ENCODE data around the gene MPZL2.

Gene MPZL2

GRCh38 chr11:118263112-118263511 lies 985 bp downstream of the MPZL2 start:
- no peak overlapping the region for H3K27ac ChIP-seq (replicated peaks)
- H3K27me3 ChIP-seq (ENCODE audit: insufficient read depth, poor library complexity, severe bottlenecking) = no peaks in the 10 kb centered on the region
- H3K4me3 ChIP-seq (replicated peaks; ENCODE audit: insufficient read depth, low read length) = no peak overlapping the region
- TF ChIP-seq POLR2AphosphoS5 (IDR thresholded peaks at IDR 0.05; ENCODE audit: low read depth) (no peak), SPI1 (IDR thresholded peaks at IDR 0.05; ENCODE audit: borderline replicate concordance, low read depth) (no peak), GABPA (IDR thresholded peaks at IDR 0.05; ENCODE audit: low read depth) (no peak), REST (IDR thresholded peaks at IDR 0.05; ENCODE audit: insufficient replicate concordance, low read depth) (no peak), CTCF (IDR thresholded peaks at IDR 0.05; ENCODE audit: insufficient read depth, low read length) (no peak)
- DNase-seq (ENCODE audit: low read depth in 1 of 2, low spot score in 1 of 2) = no peak

- TF ChIP-seq GABPA (IDR thresholded peaks at IDR 0.05; ENCODE audit: low read depth) = no peak
- no peak for TF ChIP-seq REST (IDR thresholded peaks at IDR 0.05; ENCODE audit: insufficient replicate concordance, low read depth)
- no peak for TF ChIP-seq POLR2AphosphoS5 (IDR thresholded peaks at IDR 0.05; ENCODE audit: low read depth)
- no peak for TF ChIP-seq SPI1 (IDR thresholded peaks at IDR 0.05; ENCODE audit: borderline replicate concordance, low read depth)
- TF ChIP-seq CTCF (IDR thresholded peaks at IDR 0.05; ENCODE audit: insufficient read depth, low read length) = no peak
- Histone ChIP-seq H3K4me3 (replicated peaks; ENCODE audit: insufficient read depth, low read length) (no peak overlapping the region), H3K27ac (replicated peaks) (no peak overlapping the region), H3K27me3 (ENCODE audit: insufficient read depth, poor library complexity, severe bottlenecking) (no peaks in the 10 kb centered on the region)
- DNase-seq (ENCODE audit: low read depth in 1 of 2, low spot score in 1 of 2) = no peak
These were observed 3.7 kb downstream of the MPZL2 start for GRCh38 chr11:118260353-118260752.

GRCh38 chr11:118259138-118259537 lies 5.0 kb downstream of the MPZL2 start:
- TF ChIP-seq REST (IDR thresholded peaks at IDR 0.05; ENCODE audit: insufficient replicate concordance, low read depth) (no peak), SPI1 (IDR thresholded peaks at IDR 0.05; ENCODE audit: borderline replicate concordance, low read depth) (no peak), GABPA (IDR thresholded peaks at IDR 0.05; ENCODE audit: low read depth) (no peak), CTCF (IDR thresholded peaks at IDR 0.05; ENCODE audit: insufficient read depth, low read length) (no peak), POLR2AphosphoS5 (IDR thresholded peaks at IDR 0.05; ENCODE audit: low read depth) (no peak)
- no peak for DNase-seq (ENCODE audit: low read depth in 1 of 2, low spot score in 1 of 2)
- no peaks in the 10 kb centered on the region for H3K27me3 ChIP-seq (ENCODE audit: insufficient read depth, poor library complexity, severe bottlenecking)
- H3K4me3 ChIP-seq (replicated peaks; ENCODE audit: insufficient read depth, low read length) = no peak overlapping the region
- no peak overlapping the region for H3K27ac ChIP-seq (replicated peaks)

Measured in HL-60 (cell line).